ENCODE measurements around the gene ELMOD3. TPM values are rescaled to one million over a fixed set of nuclear protein-coding genes. Genes with fewer than 3 reads are reported as not detected.

ELMOD3 gene
- total and polyA plus RNA-seq, 5 experiments from 2014 or later = 6.3 to 29.3 (median 14.5) TPM

DNA sequence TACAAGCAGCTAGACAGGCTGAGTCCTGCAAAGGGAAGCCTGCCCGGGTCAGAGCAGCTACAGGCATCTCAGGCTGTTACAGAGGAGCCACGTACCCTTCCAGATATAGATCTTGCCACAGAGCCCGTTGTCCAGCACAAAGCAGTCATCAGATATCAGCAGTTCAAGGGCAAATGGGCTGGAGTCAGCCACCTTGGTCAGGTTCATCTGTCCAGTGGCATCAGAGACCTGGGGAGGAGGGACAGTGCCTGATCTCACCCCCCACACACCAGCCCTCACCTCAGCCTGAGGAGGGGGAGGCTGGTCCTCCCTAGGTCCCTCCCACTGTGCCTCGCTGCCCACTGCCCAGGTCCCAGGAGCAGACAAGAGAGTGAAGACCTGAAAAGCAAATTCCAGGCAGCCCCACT is 43.4 kb downstream of the ELMOD3 start:
- POLR2A ChIA-PET = no interaction called here
- H3K27ac Mint-ChIP-seq = peak overlapping the region in 1 of 10 donors; percentile 8
- peaks cover 0 to 11% (median 2%) of the 10 kb centered on the region in 4 donors for H3K4me1 Mint-ChIP-seq
- DNase-seq = no peak
- ATAC-seq = no peak
- H3K27me3 Mint-ChIP-seq = no peaks in the 10 kb centered on the region
- H3K4me3 Mint-ChIP-seq = no peak overlapping the region
- peaks cover 0 to 4% (median 0%) of the 10 kb centered on the region in 9 donors for H3K9me3 Mint-ChIP-seq
- H3K36me3 Mint-ChIP-seq = peaks cover 0 to 4% (median 4%) of the 10 kb centered on the region in 3 donors

DNA sequence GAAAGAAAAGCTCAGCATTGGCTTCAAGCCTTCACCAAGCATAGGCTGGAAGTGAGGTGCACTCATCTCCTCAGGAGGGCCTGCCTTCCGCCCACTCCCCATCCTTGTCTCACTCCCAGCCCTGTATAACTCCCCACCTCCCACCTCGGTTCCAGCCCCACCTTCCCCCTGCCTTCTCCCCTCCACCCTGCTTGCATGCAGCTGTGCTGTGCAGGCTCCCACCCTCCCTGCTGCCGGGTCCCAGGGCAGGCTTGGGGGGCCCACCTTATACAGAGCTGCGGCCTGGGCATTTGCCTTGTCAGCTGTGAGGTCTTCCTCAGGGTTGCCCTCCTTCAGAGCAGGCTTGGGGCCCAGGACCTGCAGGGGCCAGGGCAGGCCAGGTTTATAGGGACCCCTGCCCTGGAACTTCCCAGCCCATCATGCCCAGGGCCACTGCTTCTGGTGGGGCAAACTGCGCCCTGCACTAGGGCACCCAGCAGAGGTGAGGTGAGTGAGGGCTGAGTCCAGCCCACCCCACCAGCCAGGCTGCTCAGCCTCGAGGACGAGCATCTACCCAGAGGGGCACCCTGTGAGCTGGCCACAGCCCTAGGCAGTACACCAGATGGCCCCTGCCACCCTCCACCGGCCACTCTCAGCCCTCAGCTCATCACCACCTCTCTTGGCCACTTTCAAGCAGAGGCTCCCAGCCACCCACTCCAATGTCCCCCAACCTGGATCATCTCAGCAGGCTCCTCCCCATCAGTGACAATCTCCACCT is 44.0 kb downstream of the ELMOD3 start:
- Mint-ChIP-seq H3K4me3 (no peak overlapping the region), H3K27ac (peak overlapping the region in 2 of 10 donors; percentile 51 to 63), H3K9me3 (peaks cover 0 to 10% (median 3%) of the 10 kb centered on the region in 9 donors), H3K27me3 (no peaks in the 10 kb centered on the region), H3K4me1 (peaks cover 0 to 8% (median under 1%) of the 10 kb centered on the region in 4 donors), H3K36me3 (peaks cover 0 to 9% (median 8%) of the 10 kb centered on the region in 3 donors)
- ATAC-seq (no peak), DNase-seq (no peak)
- POLR2A ChIA-PET = no interaction called here

- DNase-seq (no peak), ATAC-seq (no peak)
- Mint-ChIP-seq H3K4me3 (no peak overlapping the region), H3K4me1 (peaks cover 0 to 8% (median under 1%) of the 10 kb centered on the region in 4 donors), H3K27me3 (no peaks in the 10 kb centered on the region), H3K9me3 (peaks cover 0 to 16% (median 3%) of the 10 kb centered on the region in 9 donors), H3K36me3 (peaks cover 0 to 13% (median 8%) of the 10 kb centered on the region in 3 donors), H3K27ac (peak overlapping the region in 3 of 10 donors; percentile 51 to 63 (median 53))
- POLR2A ChIA-PET = no interaction called here
Observed at GRCh38 chr2:85399183-85399455, 44.5 kb downstream of the ELMOD3 start.

DNA sequence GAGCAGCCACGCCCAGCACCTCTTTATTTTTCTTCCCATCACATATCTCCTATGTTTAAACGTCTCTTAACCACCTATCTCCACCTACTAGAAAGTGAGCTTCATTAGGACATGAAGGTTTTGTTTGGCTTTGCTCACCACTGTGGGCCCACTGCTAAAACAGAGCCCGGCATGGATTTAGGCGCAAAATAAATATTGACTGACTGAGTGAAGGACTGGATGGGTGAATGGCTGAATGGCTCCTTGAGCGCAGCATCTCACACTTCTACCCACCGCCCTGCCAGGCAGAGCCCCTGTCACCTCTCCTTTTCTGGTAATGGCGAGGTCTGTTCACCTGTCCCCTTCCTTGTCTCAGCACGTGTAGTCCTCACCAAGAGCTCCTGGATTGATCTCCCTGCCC is 45.5 kb downstream of the ELMOD3 start:
- Mint-ChIP-seq H3K4me1 (peaks cover 2 to 12% (median 2%) of the 10 kb centered on the region in 4 donors), H3K4me3 (peak overlapping the region in 1 of 10 donors; percentile 2), H3K27ac (no peak overlapping the region), H3K27me3 (no peaks in the 10 kb centered on the region), H3K36me3 (peaks cover 0 to 13% (median 9%) of the 10 kb centered on the region in 3 donors), H3K9me3 (peaks cover 0 to 21% (median 3%) of the 10 kb centered on the region in 9 donors)
- DNase-seq = no peak
- ATAC-seq = no peak
- POLR2A ChIA-PET = interaction anchor here (0.6 to 0.7 kb wide), 2 partner anchors 79 to 567 kb away, joined by 3 to 4 read pairs; no protein-coding TSS in a partner anchor

DNA sequence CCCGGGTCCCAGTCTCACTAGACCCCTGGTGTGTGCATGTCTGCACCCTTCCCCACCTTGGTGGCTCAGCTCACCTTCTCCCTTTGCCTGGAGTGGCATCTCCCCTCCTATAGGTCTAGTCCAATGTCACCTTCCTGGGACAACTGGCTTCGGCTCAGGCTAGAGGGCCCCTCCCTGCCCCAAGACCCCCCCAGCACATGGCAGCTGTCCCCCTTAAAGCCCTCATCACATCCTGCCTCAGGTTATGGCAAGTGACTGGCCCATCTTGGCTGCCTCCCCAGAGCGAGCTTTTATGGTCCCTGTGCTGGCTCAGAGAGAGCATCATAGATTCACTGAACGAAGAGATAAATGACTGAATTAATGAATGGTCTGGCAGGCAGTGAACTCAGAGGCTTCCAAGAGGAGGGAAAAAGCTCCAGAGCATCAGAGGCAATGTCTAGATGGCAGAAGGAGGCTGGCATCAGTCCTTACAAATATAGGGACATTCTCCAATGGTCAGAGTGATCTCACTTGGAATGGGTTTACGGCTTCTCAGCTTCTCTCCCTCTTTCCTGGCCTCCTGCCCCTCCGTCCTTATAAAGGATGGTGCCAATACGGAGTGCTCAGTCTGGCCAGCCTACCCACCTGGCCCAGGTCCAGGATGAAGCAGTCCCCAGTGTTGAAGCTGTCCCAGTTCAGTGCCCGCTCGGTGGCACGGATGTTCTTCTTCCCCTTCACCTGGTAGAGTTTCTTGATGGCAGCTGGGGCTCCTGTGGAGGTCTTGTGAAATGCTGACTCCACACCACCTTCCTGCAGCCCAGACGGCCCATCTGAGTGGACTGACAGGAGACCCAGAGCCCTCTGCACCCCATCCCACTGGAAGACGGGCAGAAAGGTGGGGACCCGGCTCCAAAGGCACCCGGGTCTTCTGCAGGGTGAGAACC is 46.2 kb downstream of the ELMOD3 start:
- Mint-ChIP-seq H3K36me3 (peaks cover 0 to 13% (median 9%) of the 10 kb centered on the region in 3 donors), H3K4me3 (no peak overlapping the region), H3K27ac (peak overlapping the region in 1 of 10 donors; percentile 84), H3K4me1 (peaks cover 9 to 20% (median 9%) of the 10 kb centered on the region in 4 donors), H3K9me3 (peaks cover 0 to 22% (median 3%) of the 10 kb centered on the region in 9 donors), H3K27me3 (no peaks in the 10 kb centered on the region)
- ATAC-seq (no peak), DNase-seq (no peak)
- POLR2A ChIA-PET = interaction anchor here (0.6 to 0.7 kb wide), 4 partner anchors 16 to 427 kb away, joined by 3 to 5 read pairs (median 4); no protein-coding TSS in a partner anchor

DNA sequence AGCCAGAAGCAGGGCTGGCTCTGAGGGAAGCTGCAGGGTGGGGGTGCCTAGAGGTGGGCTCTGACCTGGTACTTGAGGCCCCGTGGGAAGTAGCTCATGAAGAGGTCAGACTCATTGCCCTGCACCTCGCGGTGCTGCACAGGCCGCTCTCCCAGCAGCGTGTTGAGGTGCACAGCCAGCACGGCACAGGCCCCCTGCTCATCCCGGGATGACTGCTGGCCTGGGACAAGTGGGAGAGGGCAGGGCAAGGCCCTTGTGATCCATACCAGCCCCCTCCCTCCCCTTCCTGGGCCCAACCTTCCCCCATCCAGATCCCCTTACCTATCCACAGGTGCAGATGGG is 46.9 kb downstream of the ELMOD3 start:
- Mint-ChIP-seq H3K4me3 (no peak overlapping the region), H3K4me1 (peaks cover 10 to 26% (median 14%) of the 10 kb centered on the region in 4 donors), H3K9me3 (peaks cover 0 to 22% (median 3%) of the 10 kb centered on the region in 9 donors), H3K36me3 (peaks cover 0 to 13% (median 9%) of the 10 kb centered on the region in 3 donors), H3K27me3 (no peaks in the 10 kb centered on the region), H3K27ac (no peak overlapping the region)
- ATAC-seq = no peak
- DNase-seq = no peak
- POLR2A ChIA-PET = interaction anchor here (0.6 to 0.7 kb wide), 3 partner anchors 15 to 426 kb away, joined by 3 to 5 read pairs (median 4); no protein-coding TSS in a partner anchor

DNA sequence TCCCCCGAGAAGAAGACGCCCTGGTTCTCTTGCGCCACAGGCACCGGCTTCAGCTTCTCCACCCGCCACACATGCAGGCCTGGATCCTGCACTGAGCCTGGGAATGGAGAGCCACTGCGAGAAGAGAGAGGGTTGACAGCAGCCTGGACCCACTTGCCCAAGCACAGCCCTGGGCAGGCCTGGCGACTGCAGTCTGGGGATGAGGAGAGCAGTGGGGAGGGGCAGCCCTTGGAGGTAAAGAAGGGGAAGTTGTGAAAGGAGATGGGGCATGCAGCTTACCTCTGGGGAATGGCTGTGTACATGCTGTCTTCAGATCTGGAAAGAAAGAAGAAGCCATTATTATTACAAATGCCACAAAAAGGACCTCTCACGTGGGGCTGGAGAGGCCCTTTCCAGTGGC is 47.3 kb downstream of the ELMOD3 start:
- POLR2A ChIA-PET = interaction anchor here (0.7 kb wide), 1 partner anchor 426 kb away, joined by 3 read pairs; no protein-coding TSS in a partner anchor
- H3K27ac Mint-ChIP-seq = peak overlapping the region in 2 of 10 donors; percentile 34 to 43
- no peaks in the 10 kb centered on the region for H3K27me3 Mint-ChIP-seq
- H3K4me3 Mint-ChIP-seq = no peak overlapping the region
- peaks cover 0 to 22% (median 3%) of the 10 kb centered on the region in 9 donors for H3K9me3 Mint-ChIP-seq
- H3K36me3 Mint-ChIP-seq = peaks cover 0 to 13% (median 9%) of the 10 kb centered on the region in 3 donors
- ATAC-seq = no peak
- peaks cover 10 to 30% (median 16%) of the 10 kb centered on the region in 4 donors for H3K4me1 Mint-ChIP-seq
- no peak for DNase-seq

DNA sequence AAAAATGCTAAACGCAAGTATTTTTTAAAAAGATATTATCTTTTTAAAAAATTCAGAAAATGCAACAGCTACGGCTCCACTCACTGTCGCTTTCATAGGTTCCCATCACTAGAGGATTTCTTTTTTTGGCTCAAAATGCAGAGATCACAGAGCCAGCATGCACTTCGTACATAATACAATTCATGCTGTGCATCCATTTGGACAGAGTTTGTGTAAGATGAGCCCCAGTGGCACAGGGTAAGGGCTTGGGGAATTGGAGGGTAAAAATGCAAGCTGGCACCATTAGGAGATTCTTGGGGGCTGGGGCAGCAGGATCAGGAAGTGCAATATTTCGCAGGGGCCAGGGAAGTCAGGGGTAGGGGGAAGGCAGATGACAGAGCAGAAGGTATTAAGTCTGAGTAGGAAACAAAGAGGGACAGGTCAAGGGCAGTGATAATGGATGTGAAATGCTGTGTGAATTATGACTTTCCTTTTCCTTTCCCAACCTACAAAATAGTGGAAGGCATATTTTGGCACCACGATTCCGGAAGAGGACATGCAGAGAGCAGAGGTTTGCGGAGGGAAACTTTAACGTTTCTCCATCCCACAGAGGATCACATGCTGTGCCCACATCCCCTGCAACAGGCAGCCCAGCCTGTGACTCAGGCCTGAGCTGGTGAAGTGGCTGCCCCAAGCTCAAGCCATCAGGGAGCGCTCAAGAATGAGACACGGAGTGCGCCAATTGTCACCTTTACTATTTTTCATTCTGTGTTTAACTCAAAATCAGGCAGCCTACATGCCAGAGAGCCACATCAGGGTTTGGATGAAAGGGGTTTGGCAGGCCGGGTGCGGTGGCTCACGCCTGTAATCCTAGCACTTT is 50.9 kb downstream of the ELMOD3 start:
- Mint-ChIP-seq H3K4me1 (peaks cover 26 to 66% (median 47%) of the 10 kb centered on the region in 4 donors), H3K4me3 (peak overlapping the region; percentile 40 to 82 (median 65)), H3K9me3 (peaks cover 0 to 22% (median 3%) of the 10 kb centered on the region in 9 donors), H3K36me3 (peaks cover 0 to 13% (median 9%) of the 10 kb centered on the region in 3 donors), H3K27me3 (no peaks in the 10 kb centered on the region), H3K27ac (peak overlapping the region; percentile 37 to 92 (median 81))
- DNase-seq (peak in 9 of 10 donors; percentile 18 to 71 (median 37)), ATAC-seq (peak; percentile 63 to 64)
- POLR2A ChIA-PET = interaction anchor here (1.0 to 1.4 kb wide), 2 partner anchors 9 to 133 kb away, joined by 3 to 4 read pairs; partner anchors contain the start of gene MAT2A

DNA sequence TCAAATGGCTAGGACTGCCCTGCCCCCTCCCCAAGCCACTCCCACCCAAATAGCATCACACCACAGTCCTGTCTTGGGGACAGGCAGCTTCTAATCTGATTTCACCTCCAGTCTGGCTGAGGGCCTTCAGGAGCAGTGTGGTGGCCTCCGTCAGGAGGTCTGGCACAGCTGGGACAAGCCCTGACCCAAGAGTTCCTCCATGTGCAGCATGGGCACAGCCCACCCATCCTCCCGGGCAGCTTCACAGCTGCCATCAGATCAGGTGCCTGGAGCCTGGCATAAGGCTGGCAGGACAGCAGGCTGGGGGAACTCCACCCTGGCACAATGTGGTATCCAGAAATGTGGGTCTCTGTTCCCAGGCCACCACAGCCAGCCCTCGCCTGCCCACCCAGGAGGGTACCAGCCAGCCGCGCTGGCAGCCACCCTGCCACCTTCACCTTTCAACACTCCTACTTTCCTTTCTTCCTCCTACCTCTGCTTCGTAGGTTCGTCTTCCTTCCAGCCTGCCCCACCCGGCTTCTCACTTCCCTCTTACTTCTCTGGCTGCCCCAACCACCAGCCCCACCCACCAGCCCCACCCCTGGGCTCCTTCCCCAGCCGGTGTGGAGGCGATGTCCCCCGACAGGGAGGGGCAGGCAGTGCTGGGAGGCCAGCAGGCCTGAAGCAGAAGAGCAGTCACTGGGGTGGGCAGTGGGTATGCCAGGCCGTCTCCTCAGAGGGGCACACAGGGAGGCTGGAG is 55.4 kb downstream of the ELMOD3 start, which contains the start of gene CAPG:
Gene CAPG (minus strand): TSS at position 522 of the 739 bp plus-strand sequence. CDS start 8,221 bp downstream, outside the sequence.
- H3K4me1 Mint-ChIP-seq = peaks cover 30 to 87% (median 64%) of the 10 kb centered on the region in 4 donors
- peak within 1 kb of the TSS in 9 of 10 donors; percentile 31 to 80 (median 63) for H3K27ac Mint-ChIP-seq
- peak within 1 kb of the TSS; percentile 58 to 82 (median 72) for H3K4me3 Mint-ChIP-seq
- H3K9me3 Mint-ChIP-seq = peaks cover 0 to 6% (median 0%) of the 10 kb centered on the region in 9 donors
- POLR2A ChIA-PET = interaction anchor here (1.9 to 3.1 kb wide), 2 partner anchors 9 to 83 kb away, joined by 11 to 23 read pairs; partner anchors contain the start of genes SH2D6 and TGOLN2
- peak in 1 of 2 donors; percentile 21 for ATAC-seq
- H3K27me3 Mint-ChIP-seq = peaks cover 0 to 3% (median 0%) of the 10 kb centered on the region in 5 donors
- no peaks in the 10 kb centered on the region for H3K36me3 Mint-ChIP-seq
- peak in 4 of 10 donors; percentile 15 to 63 (median 30) for DNase-seq

GRCh38 chr2:85410584-85411404 is 56.2 kb downstream of the ELMOD3 start:
- Mint-ChIP-seq H3K4me3 (peak overlapping the region; percentile 48 to 82 (median 72)), H3K27me3 (peaks cover 0 to 3% (median 0%) of the 10 kb centered on the region in 5 donors), H3K9me3 (no peaks in the 10 kb centered on the region), H3K27ac (peak overlapping the region in 6 of 10 donors; percentile 40 to 80 (median 60)), H3K4me1 (peaks cover 23 to 86% (median 62%) of the 10 kb centered on the region in 4 donors), H3K36me3 (no peaks in the 10 kb centered on the region)
- no peak for ATAC-seq
- DNase-seq = no peak
- POLR2A ChIA-PET = interaction anchor here (0.8 kb wide), 1 partner anchor 83 kb away, joined by 5 read pairs; the partner anchor contains the start of gene TGOLN2
